GM19455 (cell line): ENCODE data around the gene PPP1R12C.

Experiments used
- ATAC-seq: cut with Tn5 transposase; IDR thresholded peaks from one replicate; pipeline ENCODE4 v1.9.1; 2021; ENCODE audit not compliant: unreplicated experiment

PPP1R12C gene

GRCh38 chr19:55146705-55147273, 29.4 kb upstream of the PPP1R12C start:
- ATAC-seq, result no peak

- ATAC-seq, result no peak
Observed at GRCh38 chr19:55146078-55146704, 28.8 kb upstream of the PPP1R12C start.

GRCh38 chr19:55145232-55145631, 27.8 kb upstream of the PPP1R12C start:
- no peak for ATAC-seq

GRCh38 chr19:55141696-55142095, 24.3 kb upstream of the PPP1R12C start:
- no peak for ATAC-seq

GRCh38 chr19:55137915-55138314, 20.5 kb upstream of the PPP1R12C start:
- no peak for ATAC-seq

- no peak for ATAC-seq
Observed at GRCh38 chr19:55136399-55137102, 19.1 kb upstream of the PPP1R12C start.

- no peak for ATAC-seq
Observed at GRCh38 chr19:55134736-55135135, 17.3 kb upstream of the PPP1R12C start.

GRCh38 chr19:55133639-55134444, 16.4 kb upstream of the PPP1R12C start:
- ATAC-seq, result no peak

- ATAC-seq, result no peak
Observed at GRCh38 chr19:55132453-55133129, 15.2 kb upstream of the PPP1R12C start.

GRCh38 chr19:55131421-55131820, 14.0 kb upstream of the PPP1R12C start:
- no peak for ATAC-seq

GRCh38 chr19:55119053-55119452, 1.6 kb upstream of the PPP1R12C start:
- ATAC-seq, result no peak

- ATAC-seq, result no peak
Observed at GRCh38 chr19:55118401-55118991, 1.1 kb upstream of the PPP1R12C start.

GRCh38 chr19:55117663-55118391, 390 bp upstream of the PPP1R12C start:
- peak; percentile 84 for ATAC-seq

GRCh38 chr19:55116232-55116858, 1.1 kb downstream of the PPP1R12C start:
- no peak for ATAC-seq

GRCh38 chr19:55115446-55116065, 1.9 kb downstream of the PPP1R12C start:
- ATAC-seq, result no peak

GRCh38 chr19:55114566-55115145, 2.8 kb downstream of the PPP1R12C start:
- no peak for ATAC-seq

- ATAC-seq, result no peak
Observed at GRCh38 chr19:55113570-55114039, 3.8 kb downstream of the PPP1R12C start.

- no peak for ATAC-seq
Observed at GRCh38 chr19:55112777-55113569, 4.5 kb downstream of the PPP1R12C start.
